IMR-90 (cell line): ENCODE data around the gene ANKK1. TPM values are rescaled to one million over a fixed set of nuclear protein-coding genes. Genes with fewer than 3 reads are reported as not detected.

Experiments
- ATAC-seq: fragments of 200-7000 bp; cut with Tn5 transposase; 2 replicates; pipeline ENCODE4 v1.9.1; 2020; ENCODE audit warnings: low read depth, mild to moderate bottlenecking, moderate library complexity
- BruUV-seq: library from RNA; stranded (reverse); fragments of 400-500 nt; replicated peaks from 2 replicates; lab custom pipeline; 2021; lab: Mats Ljungman, UMichigan
- CTCF ChIA-PET: fragments of 300-600 bp; formaldehyde crosslinking; extraction: SDS; loops from one replicate; lab custom pipeline; 2021; ENCODE audit warnings: antibody characterized with exemption; lab: Yijun Ruan, JAX
- POLR2A ChIA-PET: fragments of 300-600 bp; sonication (Branson Sonifier 250); formaldehyde crosslinking; loops from one replicate; lab custom pipeline; 2022; ENCODE audit warnings: antibody characterized with exemption; ENCODE audit not compliant: unreplicated experiment; lab: Charles Lee
- DNase-seq: peaks from one replicate; pipeline ENCODE4 v3.0.0; 2013
- H2AFZ ChIP-seq: replicated peaks from 2 replicates; pipeline ENCODE3; 2013; ENCODE audit warnings: low read length, mild to moderate bottlenecking; ENCODE audit not compliant: poor library complexity
- H2AK5ac ChIP-seq: 2 replicates; pipeline ENCODE4 v1.6.1; 2013; ENCODE audit warnings: low read depth, low read length, inconsistent platforms
- H2AK9ac ChIP-seq: replicated peaks from 2 replicates; pipeline ENCODE3; 2013; ENCODE audit warnings: mild to moderate bottlenecking, low read depth, low read length, moderate library complexity; ENCODE audit not compliant: poor library complexity
- H2BK120ac ChIP-seq: 2 replicates; pipeline ENCODE4 v1.6.1; 2013; ENCODE audit warnings: low read depth, low read length, inconsistent platforms
- H2BK15ac ChIP-seq: 3 replicates; pipeline ENCODE4 v1.6.1; 2013; ENCODE audit warnings: low read depth, low read length, inconsistent platforms
- H2BK20ac ChIP-seq: 2 replicates; pipeline ENCODE4 v1.6.1; 2013; ENCODE audit warnings: low read depth, mild to moderate bottlenecking, inconsistent platforms, low read length, moderate library complexity
- H2BK5ac ChIP-seq: 2 replicates; pipeline ENCODE4 v1.6.1; 2013; ENCODE audit warnings: mild to moderate bottlenecking, low read depth, low read length, inconsistent platforms; ENCODE audit not compliant: poor library complexity, severe bottlenecking
- H3K14ac ChIP-seq: replicated peaks from 2 replicates; pipeline ENCODE4 v1.6.1; 2013; ENCODE audit warnings: low read depth, low read length, inconsistent platforms
- H3K18ac ChIP-seq: 2 replicates; pipeline ENCODE4 v1.6.1; 2013; ENCODE audit warnings: low read depth, low read length, control low read depth
- H3K23ac ChIP-seq: 2 replicates; pipeline ENCODE4 v1.6.1; 2013; ENCODE audit warnings: low read depth, low read length, inconsistent platforms
- H3K27ac ChIP-seq: 2 replicates; pipeline ENCODE4 v1.5.1; 2013; ENCODE audit warnings: mild to moderate bottlenecking, control low read depth, low read length; ENCODE audit not compliant: insufficient read depth
- H3K27me3 ChIP-seq: 2 replicates; pipeline ENCODE4 v1.6.1; 2013; ENCODE audit warnings: low read length; ENCODE audit not compliant: control insufficient read depth, insufficient read depth
- H3K36me3 ChIP-seq: 2 replicates; pipeline ENCODE4 v1.6.1; 2013; ENCODE audit warnings: low read length, mixed read lengths; ENCODE audit not compliant: control insufficient read depth, insufficient read depth
- H3K4ac ChIP-seq: 2 replicates; pipeline ENCODE4 v1.6.1; 2013; ENCODE audit warnings: low read depth, low read length, inconsistent platforms
- H3K4me1 ChIP-seq: 2 replicates; pipeline ENCODE4 v1.6.1; 2013; ENCODE audit warnings: low read length, mixed read lengths; ENCODE audit not compliant: control insufficient read depth, insufficient read depth
- H3K4me2 ChIP-seq: 2 replicates; pipeline ENCODE4 v1.6.1; 2013; ENCODE audit warnings: low read depth, mild to moderate bottlenecking, control low read depth, low read length, moderate library complexity
- H3K4me3 ChIP-seq: 2 replicates; pipeline ENCODE4 v1.5.1; 2013; ENCODE audit warnings: low read depth, mild to moderate bottlenecking, control low read depth, low read length, moderate library complexity; ENCODE audit not compliant: insufficient read depth
- H3K56ac ChIP-seq: 2 replicates; pipeline ENCODE4 v1.6.1; 2013; ENCODE audit warnings: low read length, inconsistent platforms; ENCODE audit not compliant: insufficient read depth; ENCODE audit errors: extremely low read depth
- H3K79me1 ChIP-seq, 2 experiments: 2 replicates each; pipeline ENCODE4 v1.6.1; 2013; ENCODE audit warnings: low read length in 2 of 2, inconsistent platforms in 1 of 2, low read depth in 1 of 2
- H3K9ac ChIP-seq: 2 replicates; pipeline ENCODE4 v1.6.1; 2013; ENCODE audit warnings: low read depth, low read length, control low read depth
- H3K9me1 ChIP-seq: 2 replicates; pipeline ENCODE4 v1.6.1; 2013; ENCODE audit warnings: low read length, inconsistent platforms; ENCODE audit not compliant: insufficient read depth
- H3K9me3 ChIP-seq: 2 replicates; pipeline ENCODE4 v1.6.1; 2013; ENCODE audit warnings: low read length; ENCODE audit not compliant: control insufficient read depth, insufficient read depth
- H4K20me1 ChIP-seq: 2 replicates; pipeline ENCODE4 v1.6.1; 2013; ENCODE audit warnings: low read length, inconsistent platforms; ENCODE audit not compliant: insufficient read depth
- H4K5ac ChIP-seq: 2 replicates; pipeline ENCODE4 v1.6.1; 2013; ENCODE audit warnings: mild to moderate bottlenecking, low read depth, low read length, control low read depth
- H4K8ac ChIP-seq, 2 experiments: 2 replicates each; pipeline ENCODE4 v1.6.1; 2013; ENCODE audit warnings: low read depth in 2 of 2, low read length in 2 of 2, control low read depth in 1 of 2, inconsistent platforms in 1 of 2
- H4K91ac ChIP-seq: 2 replicates; pipeline ENCODE4 v1.6.1; 2013; ENCODE audit warnings: low read depth, low read length, inconsistent platforms; ENCODE audit not compliant: insufficient read depth
- BHLHE40 ChIP-seq: fragments of 150-350 bp; IDR thresholded peaks from 2 replicates; pipeline ENCODE4 v1.6.1; 2016; ENCODE audit warnings: mild to moderate bottlenecking, low read depth, low read length
- CEBPB ChIP-seq: IDR thresholded peaks from 2 replicates; pipeline ENCODE4 v1.6.1; 2012; ENCODE audit warnings: low read depth, low read length, improper control_type of control experiment
- CHD1 ChIP-seq: IDR thresholded peaks from 2 replicates; pipeline ENCODE4 v1.6.1; 2012; ENCODE audit warnings: low read depth, low read length, improper control_type of control experiment
- FOS ChIP-seq: fragments of 150-350 bp; IDR thresholded peaks from 2 replicates; pipeline ENCODE4 v1.6.1; 2016; ENCODE audit warnings: low read depth, low read length
- MAFK ChIP-seq: IDR thresholded peaks from 2 replicates; pipeline ENCODE4 v1.6.1; 2012; ENCODE audit warnings: low read depth, low read length, improper control_type of control experiment
- MAZ ChIP-seq: IDR thresholded peaks from 2 replicates; pipeline ENCODE4 v1.6.1; 2012; ENCODE audit warnings: low read depth, mild to moderate bottlenecking, low read length, improper control_type of control experiment, moderate library complexity, borderline replicate concordance
- MXI1 ChIP-seq: IDR thresholded peaks from 2 replicates; pipeline ENCODE4 v1.6.1; 2012; ENCODE audit warnings: low read depth, mild to moderate bottlenecking, low read length, moderate library complexity, borderline replicate concordance
- NFE2L2 ChIP-seq: fragments of 150-350 bp; IDR thresholded peaks from 2 replicates; pipeline ENCODE4 v1.6.1; 2016; ENCODE audit warnings: low read depth, mild to moderate bottlenecking, low read length
- POLR2A ChIP-seq: IDR thresholded peaks from 2 replicates; pipeline ENCODE4 v1.6.1; 2012; ENCODE audit warnings: mild to moderate bottlenecking, low read depth, low read length
- RAD21 ChIP-seq: IDR thresholded peaks from 2 replicates; pipeline ENCODE4 v1.6.1; 2012; ENCODE audit warnings: low read length, improper control_type of control experiment
- RCOR1 ChIP-seq: IDR thresholded peaks from 2 replicates; pipeline ENCODE4 v1.6.1; 2012; ENCODE audit warnings: mild to moderate bottlenecking, low read length, improper control_type of control experiment; ENCODE audit not compliant: insufficient replicate concordance
- RFX5 ChIP-seq: IDR thresholded peaks from 2 replicates; pipeline ENCODE4 v1.8.0; 2012; ENCODE audit warnings: low read depth, mild to moderate bottlenecking, low read length, moderate library complexity
- SMC3 ChIP-seq: fragments of 150-350 bp; IDR thresholded peaks from 2 replicates; pipeline ENCODE4 v1.6.1; 2016; ENCODE audit warnings: low read depth, mild to moderate bottlenecking, antibody characterized with exemption, low read length, moderate library complexity
- WGBS, 2 experiments: methylation state at CpG; one replicate each; pipeline versions ENCODE4 v1.1.5 to v1.1.7; 2013; ENCODE audit warnings: missing lambda C conversion rate in 2 of 2; ENCODE audit not compliant: insufficient read length in 1 of 2; ENCODE audit errors: extremely low coverage in 2 of 2; 5-methylcytosine and 5-hydroxymethylcytosine counted together
- dilution Hi-C: fragments of 300-500 bp; cut with HindIII; formaldehyde crosslinking; loops from one replicate; pipeline ENCODE4 v1.14.3; 2018; ENCODE audit warnings: low sequenced_read_pairs; ENCODE audit not compliant: unreplicated experiment
- in situ Hi-C: fragments of 300-500 bp; cut with MboI; formaldehyde crosslinking; loops from 3 replicates; pipeline ENCODE4 v1.14.3; 2019; ENCODE audit warnings: low sequenced_read_pairs, inconsistent platforms, mixed read lengths
- intact Hi-C: fragments of 100-400 bp; cut with micrococcal nuclease; formaldehyde crosslinking; loops from 2 replicates; pipeline ENCODE4 v1.10.0; 2022
- polyA plus RNA-seq, 3 experiments: library from polyadenylated mRNA; depleted of rRNA; stranded (reverse); fragments of >200 nt; gene quantifications; 2 replicates each; pipeline ENCODE4 v1.2.3, GENCODE V29; 2012; ENCODE audit warnings: low replicate concordance in 1 of 3
- total RNA-seq: library from RNA; depleted of rRNA; stranded (reverse); fragments of >200 nt; gene quantifications from 2 replicates; pipeline ENCODE4 v1.2.3, GENCODE V29; 2012
- TF ChIP-seq, protein P1 (sequence below): fragments of 150-350 bp; IDR thresholded peaks from 2 replicates; pipeline ENCODE4 v1.6.1; 2016; ENCODE audit warnings: low read depth, mild to moderate bottlenecking, low read length, moderate library complexity, borderline replicate concordance
- TF ChIP-seq, protein P2 (sequence below): fragments of 150-350 bp; IDR thresholded peaks from 2 replicates; pipeline ENCODE4 v1.6.1; 2017; ENCODE audit warnings: mild to moderate bottlenecking, antibody characterized with exemption, low read length, low read depth
- TF ChIP-seq, protein P3 (sequence below): conservative IDR thresholded peaks from 2 replicates; pipeline ENCODE4 v1.5.1; 2012; ENCODE audit warnings: mild to moderate bottlenecking, low read depth, low read length, improper control_type of control experiment

The ANKK1 gene
- total and polyA plus RNA-seq, 2 of the 4 experiments (the other 2 are of a cell fraction): not detected

DNA sequence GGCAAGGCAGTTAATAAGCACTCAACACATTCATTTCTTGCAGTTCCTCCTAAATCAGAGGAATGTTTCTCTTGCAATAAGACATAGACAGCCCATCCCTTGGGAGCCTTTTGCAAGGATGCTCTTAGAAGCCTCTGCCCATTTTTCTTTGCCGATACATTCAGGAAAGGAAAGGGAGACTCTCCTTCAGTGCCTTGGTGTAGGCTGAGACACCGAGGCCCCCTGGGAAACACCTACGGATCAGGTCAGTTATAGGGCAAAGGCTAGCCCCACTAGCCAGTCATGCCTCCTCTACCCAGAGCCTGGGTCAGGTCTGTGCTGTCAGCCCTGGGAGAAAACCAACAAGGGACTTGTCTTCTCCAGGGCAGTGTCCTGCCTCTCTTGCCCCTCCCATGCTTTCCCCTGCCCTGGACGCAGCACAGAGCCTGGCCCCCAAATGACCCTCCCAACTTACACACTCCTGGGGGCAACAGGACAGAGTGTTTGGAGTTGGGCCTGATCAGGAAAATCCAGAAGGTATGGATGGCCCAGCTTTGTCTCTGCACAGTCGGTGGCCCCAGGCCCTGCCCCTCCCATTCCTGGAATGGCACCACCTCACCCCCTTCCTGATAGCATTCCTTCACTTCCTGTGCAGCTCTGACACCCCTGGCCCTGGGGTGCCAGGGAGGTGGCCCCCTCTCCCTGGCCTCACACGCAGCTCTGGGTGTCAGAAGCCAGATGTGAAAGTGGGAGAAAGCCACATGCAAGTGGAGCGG, 18.3 kb downstream of the ANKK1 start:
- H3K56ac ChIP-seq: no peak overlapping the region
- in situ Hi-C loops: no loop called here
- POLR2A ChIA-PET: no interaction called here
- H3K9ac ChIP-seq: no peak overlapping the region
- no CpG with 5 or more reads among the region's 7 CpGs for WGBS, 2 experiments
- no peak for TF ChIP-seq CHD1
- TF ChIP-seq, protein P1, sequence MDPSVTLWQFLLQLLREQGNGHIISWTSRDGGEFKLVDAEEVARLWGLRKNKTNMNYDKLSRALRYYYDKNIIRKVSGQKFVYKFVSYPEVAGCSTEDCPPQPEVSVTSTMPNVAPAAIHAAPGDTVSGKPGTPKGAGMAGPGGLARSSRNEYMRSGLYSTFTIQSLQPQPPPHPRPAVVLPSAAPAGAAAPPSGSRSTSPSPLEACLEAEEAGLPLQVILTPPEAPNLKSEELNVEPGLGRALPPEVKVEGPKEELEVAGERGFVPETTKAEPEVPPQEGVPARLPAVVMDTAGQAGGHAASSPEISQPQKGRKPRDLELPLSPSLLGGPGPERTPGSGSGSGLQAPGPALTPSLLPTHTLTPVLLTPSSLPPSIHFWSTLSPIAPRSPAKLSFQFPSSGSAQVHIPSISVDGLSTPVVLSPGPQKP: no peak
- no peak for TF ChIP-seq RCOR1
- no peak for TF ChIP-seq MXI1
- TF ChIP-seq FOS: no peak
- TF ChIP-seq RAD21: no peak
- no peak for TF ChIP-seq MAFK
- TF ChIP-seq NFE2L2: no peak
- TF ChIP-seq SMC3: no peak
- no peak for TF ChIP-seq CEBPB
- no peak for TF ChIP-seq MAZ
- TF ChIP-seq RFX5: no peak
- TF ChIP-seq, protein P2, sequence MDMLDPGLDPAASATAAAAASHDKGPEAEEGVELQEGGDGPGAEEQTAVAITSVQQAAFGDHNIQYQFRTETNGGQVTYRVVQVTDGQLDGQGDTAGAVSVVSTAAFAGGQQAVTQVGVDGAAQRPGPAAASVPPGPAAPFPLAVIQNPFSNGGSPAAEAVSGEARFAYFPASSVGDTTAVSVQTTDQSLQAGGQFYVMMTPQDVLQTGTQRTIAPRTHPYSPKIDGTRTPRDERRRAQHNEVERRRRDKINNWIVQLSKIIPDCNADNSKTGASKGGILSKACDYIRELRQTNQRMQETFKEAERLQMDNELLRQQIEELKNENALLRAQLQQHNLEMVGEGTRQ: no peak
- TF ChIP-seq BHLHE40: no peak
- TF ChIP-seq POLR2A: no peak
- TF ChIP-seq, protein P3, sequence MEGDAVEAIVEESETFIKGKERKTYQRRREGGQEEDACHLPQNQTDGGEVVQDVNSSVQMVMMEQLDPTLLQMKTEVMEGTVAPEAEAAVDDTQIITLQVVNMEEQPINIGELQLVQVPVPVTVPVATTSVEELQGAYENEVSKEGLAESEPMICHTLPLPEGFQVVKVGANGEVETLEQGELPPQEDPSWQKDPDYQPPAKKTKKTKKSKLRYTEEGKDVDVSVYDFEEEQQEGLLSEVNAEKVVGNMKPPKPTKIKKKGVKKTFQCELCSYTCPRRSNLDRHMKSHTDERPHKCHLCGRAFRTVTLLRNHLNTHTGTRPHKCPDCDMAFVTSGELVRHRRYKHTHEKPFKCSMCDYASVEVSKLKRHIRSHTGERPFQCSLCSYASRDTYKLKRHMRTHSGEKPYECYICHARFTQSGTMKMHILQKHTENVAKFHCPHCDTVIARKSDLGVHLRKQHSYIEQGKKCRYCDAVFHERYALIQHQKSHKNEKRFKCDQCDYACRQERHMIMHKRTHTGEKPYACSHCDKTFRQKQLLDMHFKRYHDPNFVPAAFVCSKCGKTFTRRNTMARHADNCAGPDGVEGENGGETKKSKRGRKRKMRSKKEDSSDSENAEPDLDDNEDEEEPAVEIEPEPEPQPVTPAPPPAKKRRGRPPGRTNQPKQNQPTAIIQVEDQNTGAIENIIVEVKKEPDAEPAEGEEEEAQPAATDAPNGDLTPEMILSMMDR: no peak
- H2BK120ac ChIP-seq: no peak overlapping the region
- dilution Hi-C loops: no loop called here
- no peak overlapping the region for H3K18ac ChIP-seq
- no peak overlapping the region for H4K5ac ChIP-seq
- no peak overlapping the region for H2BK15ac ChIP-seq
- no peaks in the 10 kb centered on the region for H3K79me1 ChIP-seq
- intact Hi-C loops: no loop called here
- no peak overlapping the region for H3K14ac ChIP-seq
- no peak overlapping the region for H3K4ac ChIP-seq
- H2BK5ac ChIP-seq: no peak overlapping the region
- H3K27me3 ChIP-seq: peaks cover 26% of the 10 kb centered on the region
- H2BK20ac ChIP-seq: no peak overlapping the region
- H3K4me1 ChIP-seq: no peaks in the 10 kb centered on the region
- no peaks in the 10 kb centered on the region for H3K36me3 ChIP-seq
- H2AK5ac ChIP-seq: no peak overlapping the region
- H3K4me3 ChIP-seq: no peak overlapping the region
- no peaks in the 10 kb centered on the region for H3K9me1 ChIP-seq
- DNase-seq (no peak), ATAC-seq (no peak)
- no peaks in the 10 kb centered on the region for H3K9me3 ChIP-seq
- no peak overlapping the region for H3K27ac ChIP-seq
- no peak overlapping the region for H2AFZ ChIP-seq
- H4K8ac ChIP-seq: no peak overlapping the region
- no peak overlapping the region for H4K91ac ChIP-seq
- H2AK9ac ChIP-seq: no peak overlapping the region
- no TSS peak for BruUV-seq
- CTCF ChIA-PET: no interaction called here
- H3K23ac ChIP-seq: no peak overlapping the region
- H3K4me2 ChIP-seq: no peak overlapping the region
- no peaks in the 10 kb centered on the region for H4K20me1 ChIP-seq
